IMR-90 (cell line): Measurements from ENCODE around the gene UBXN6. TPM values are rescaled to one million over a fixed set of nuclear protein-coding genes. Genes with fewer than 3 reads are reported as not detected.

ENCODE experiments used
- ATAC-seq: fragments of 200-7000 bp; cut with Tn5 transposase; 2 replicates; pipeline ENCODE4 v1.9.1; 2020; ENCODE audit warnings: low read depth, mild to moderate bottlenecking, moderate library complexity
- BruUV-seq: library from RNA; stranded (reverse); fragments of 400-500 nt; replicated peaks from 2 replicates; lab custom pipeline; 2021; lab: Mats Ljungman, UMichigan
- CTCF ChIA-PET: fragments of 300-600 bp; formaldehyde crosslinking; extraction: SDS; loops from one replicate; lab custom pipeline; 2021; ENCODE audit warnings: antibody characterized with exemption; lab: Yijun Ruan, JAX
- POLR2A ChIA-PET: fragments of 300-600 bp; sonication (Branson Sonifier 250); formaldehyde crosslinking; loops from one replicate; lab custom pipeline; 2022; ENCODE audit warnings: antibody characterized with exemption; ENCODE audit not compliant: unreplicated experiment; lab: Charles Lee
- DNase-seq: peaks from one replicate; pipeline ENCODE4 v3.0.0; 2013
- H2AFZ ChIP-seq: replicated peaks from 2 replicates; pipeline ENCODE3; 2013; ENCODE audit warnings: low read length, mild to moderate bottlenecking; ENCODE audit not compliant: poor library complexity
- H2AK5ac ChIP-seq: 2 replicates; pipeline ENCODE4 v1.6.1; 2013; ENCODE audit warnings: low read depth, low read length, inconsistent platforms
- H2AK9ac ChIP-seq: replicated peaks from 2 replicates; pipeline ENCODE3; 2013; ENCODE audit warnings: mild to moderate bottlenecking, low read depth, low read length, moderate library complexity; ENCODE audit not compliant: poor library complexity
- H2BK120ac ChIP-seq: 2 replicates; pipeline ENCODE4 v1.6.1; 2013; ENCODE audit warnings: low read depth, low read length, inconsistent platforms
- H2BK15ac ChIP-seq: 3 replicates; pipeline ENCODE4 v1.6.1; 2013; ENCODE audit warnings: low read depth, low read length, inconsistent platforms
- H2BK20ac ChIP-seq: 2 replicates; pipeline ENCODE4 v1.6.1; 2013; ENCODE audit warnings: low read depth, mild to moderate bottlenecking, inconsistent platforms, low read length, moderate library complexity
- H2BK5ac ChIP-seq: 2 replicates; pipeline ENCODE4 v1.6.1; 2013; ENCODE audit warnings: mild to moderate bottlenecking, low read depth, low read length, inconsistent platforms; ENCODE audit not compliant: poor library complexity, severe bottlenecking
- H3K14ac ChIP-seq: replicated peaks from 2 replicates; pipeline ENCODE4 v1.6.1; 2013; ENCODE audit warnings: low read depth, low read length, inconsistent platforms
- H3K18ac ChIP-seq: 2 replicates; pipeline ENCODE4 v1.6.1; 2013; ENCODE audit warnings: low read depth, low read length, control low read depth
- H3K23ac ChIP-seq: 2 replicates; pipeline ENCODE4 v1.6.1; 2013; ENCODE audit warnings: low read depth, low read length, inconsistent platforms
- H3K27ac ChIP-seq: 2 replicates; pipeline ENCODE4 v1.5.1; 2013; ENCODE audit warnings: mild to moderate bottlenecking, control low read depth, low read length; ENCODE audit not compliant: insufficient read depth
- H3K27me3 ChIP-seq: 2 replicates; pipeline ENCODE4 v1.6.1; 2013; ENCODE audit warnings: low read length; ENCODE audit not compliant: control insufficient read depth, insufficient read depth
- H3K36me3 ChIP-seq: 2 replicates; pipeline ENCODE4 v1.6.1; 2013; ENCODE audit warnings: low read length, mixed read lengths; ENCODE audit not compliant: control insufficient read depth, insufficient read depth
- H3K4ac ChIP-seq: 2 replicates; pipeline ENCODE4 v1.6.1; 2013; ENCODE audit warnings: low read depth, low read length, inconsistent platforms
- H3K4me1 ChIP-seq: 2 replicates; pipeline ENCODE4 v1.6.1; 2013; ENCODE audit warnings: low read length, mixed read lengths; ENCODE audit not compliant: control insufficient read depth, insufficient read depth
- H3K4me2 ChIP-seq: 2 replicates; pipeline ENCODE4 v1.6.1; 2013; ENCODE audit warnings: low read depth, mild to moderate bottlenecking, control low read depth, low read length, moderate library complexity
- H3K4me3 ChIP-seq: 2 replicates; pipeline ENCODE4 v1.5.1; 2013; ENCODE audit warnings: low read depth, mild to moderate bottlenecking, control low read depth, low read length, moderate library complexity; ENCODE audit not compliant: insufficient read depth
- H3K56ac ChIP-seq: 2 replicates; pipeline ENCODE4 v1.6.1; 2013; ENCODE audit warnings: low read length, inconsistent platforms; ENCODE audit not compliant: insufficient read depth; ENCODE audit errors: extremely low read depth
- H3K79me1 ChIP-seq, 2 experiments: 2 replicates each; pipeline ENCODE4 v1.6.1; 2013; ENCODE audit warnings: low read length in 2 of 2, inconsistent platforms in 1 of 2, low read depth in 1 of 2
- H3K9ac ChIP-seq: 2 replicates; pipeline ENCODE4 v1.6.1; 2013; ENCODE audit warnings: low read depth, low read length, control low read depth
- H3K9me1 ChIP-seq: 2 replicates; pipeline ENCODE4 v1.6.1; 2013; ENCODE audit warnings: low read length, inconsistent platforms; ENCODE audit not compliant: insufficient read depth
- H3K9me3 ChIP-seq: 2 replicates; pipeline ENCODE4 v1.6.1; 2013; ENCODE audit warnings: low read length; ENCODE audit not compliant: control insufficient read depth, insufficient read depth
- H4K20me1 ChIP-seq: 2 replicates; pipeline ENCODE4 v1.6.1; 2013; ENCODE audit warnings: low read length, inconsistent platforms; ENCODE audit not compliant: insufficient read depth
- H4K5ac ChIP-seq: 2 replicates; pipeline ENCODE4 v1.6.1; 2013; ENCODE audit warnings: mild to moderate bottlenecking, low read depth, low read length, control low read depth
- H4K8ac ChIP-seq, 2 experiments: 2 replicates each; pipeline ENCODE4 v1.6.1; 2013; ENCODE audit warnings: low read depth in 2 of 2, low read length in 2 of 2, control low read depth in 1 of 2, inconsistent platforms in 1 of 2
- H4K91ac ChIP-seq: 2 replicates; pipeline ENCODE4 v1.6.1; 2013; ENCODE audit warnings: low read depth, low read length, inconsistent platforms; ENCODE audit not compliant: insufficient read depth
- BHLHE40 ChIP-seq: fragments of 150-350 bp; IDR thresholded peaks from 2 replicates; pipeline ENCODE4 v1.6.1; 2016; ENCODE audit warnings: mild to moderate bottlenecking, low read depth, low read length
- CEBPB ChIP-seq: IDR thresholded peaks from 2 replicates; pipeline ENCODE4 v1.6.1; 2012; ENCODE audit warnings: low read depth, low read length, improper control_type of control experiment
- CHD1 ChIP-seq: IDR thresholded peaks from 2 replicates; pipeline ENCODE4 v1.6.1; 2012; ENCODE audit warnings: low read depth, low read length, improper control_type of control experiment
- FOS ChIP-seq: fragments of 150-350 bp; IDR thresholded peaks from 2 replicates; pipeline ENCODE4 v1.6.1; 2016; ENCODE audit warnings: low read depth, low read length
- MAFK ChIP-seq: IDR thresholded peaks from 2 replicates; pipeline ENCODE4 v1.6.1; 2012; ENCODE audit warnings: low read depth, low read length, improper control_type of control experiment
- MAZ ChIP-seq: IDR thresholded peaks from 2 replicates; pipeline ENCODE4 v1.6.1; 2012; ENCODE audit warnings: low read depth, mild to moderate bottlenecking, low read length, improper control_type of control experiment, moderate library complexity, borderline replicate concordance
- MXI1 ChIP-seq: IDR thresholded peaks from 2 replicates; pipeline ENCODE4 v1.6.1; 2012; ENCODE audit warnings: low read depth, mild to moderate bottlenecking, low read length, moderate library complexity, borderline replicate concordance
- NFE2L2 ChIP-seq: fragments of 150-350 bp; IDR thresholded peaks from 2 replicates; pipeline ENCODE4 v1.6.1; 2016; ENCODE audit warnings: low read depth, mild to moderate bottlenecking, low read length
- RAD21 ChIP-seq: IDR thresholded peaks from 2 replicates; pipeline ENCODE4 v1.6.1; 2012; ENCODE audit warnings: low read length, improper control_type of control experiment
- RCOR1 ChIP-seq: IDR thresholded peaks from 2 replicates; pipeline ENCODE4 v1.6.1; 2012; ENCODE audit warnings: mild to moderate bottlenecking, low read length, improper control_type of control experiment; ENCODE audit not compliant: insufficient replicate concordance
- RFX5 ChIP-seq: IDR thresholded peaks from 2 replicates; pipeline ENCODE4 v1.8.0; 2012; ENCODE audit warnings: low read depth, mild to moderate bottlenecking, low read length, moderate library complexity
- SMC3 ChIP-seq: fragments of 150-350 bp; IDR thresholded peaks from 2 replicates; pipeline ENCODE4 v1.6.1; 2016; ENCODE audit warnings: low read depth, mild to moderate bottlenecking, antibody characterized with exemption, low read length, moderate library complexity
- USF2 ChIP-seq: fragments of 150-350 bp; IDR thresholded peaks from 2 replicates; pipeline ENCODE4 v1.6.1; 2017; ENCODE audit warnings: mild to moderate bottlenecking, antibody characterized with exemption, low read length, low read depth
- WGBS, 2 experiments: methylation state at CpG; one replicate each; pipeline versions ENCODE4 v1.1.5 to v1.1.7; 2013; ENCODE audit warnings: missing lambda C conversion rate in 2 of 2; ENCODE audit not compliant: insufficient read length in 1 of 2; ENCODE audit errors: extremely low coverage in 2 of 2; 5-methylcytosine and 5-hydroxymethylcytosine counted together
- dilution Hi-C: fragments of 300-500 bp; cut with HindIII; formaldehyde crosslinking; loops from one replicate; pipeline ENCODE4 v1.14.3; 2018; ENCODE audit warnings: low sequenced_read_pairs; ENCODE audit not compliant: unreplicated experiment
- in situ Hi-C: fragments of 300-500 bp; cut with MboI; formaldehyde crosslinking; loops from 3 replicates; pipeline ENCODE4 v1.14.3; 2019; ENCODE audit warnings: low sequenced_read_pairs, inconsistent platforms, mixed read lengths
- intact Hi-C: fragments of 100-400 bp; cut with micrococcal nuclease; formaldehyde crosslinking; loops from 2 replicates; pipeline ENCODE4 v1.10.0; 2022
- polyA plus RNA-seq, 3 experiments: library from polyadenylated mRNA; depleted of rRNA; stranded (reverse); fragments of >200 nt; gene quantifications; 2 replicates each; pipeline ENCODE4 v1.2.3, GENCODE V29; 2012; ENCODE audit warnings: low replicate concordance in 1 of 3
- total RNA-seq: library from RNA; depleted of rRNA; stranded (reverse); fragments of >200 nt; gene quantifications from 2 replicates; pipeline ENCODE4 v1.2.3, GENCODE V29; 2012

The UBXN6 gene
- total and polyA plus RNA-seq, 2 of the 4 experiments (the other 2 are of a cell fraction) = 84.2 to 86.5 TPM

GRCh38 chr19:4448147-4448985 lies 9.2 kb downstream of the UBXN6 start (continued):
- TF ChIP-seq MAFK = no peak

GRCh38 chr19:4447327-4448146 lies 10.1 kb downstream of the UBXN6 start:
- Histone ChIP-seq H3K14ac (no peak overlapping the region), H2AK9ac (peak overlapping the region; percentile 13), H4K20me1 (peaks cover 10% of the 10 kb centered on the region; the same call in 1 of the 2 replicates), H3K56ac (no peak overlapping the region), H3K4me3 (no peak overlapping the region), H3K4me1 (no peaks in the 10 kb centered on the region; the same call in 1 of the 2 replicates), H2BK5ac (no peak overlapping the region), H3K27me3 (no peaks in the 10 kb centered on the region), H2AFZ (no peak overlapping the region), H3K27ac (no peak overlapping the region), H3K4ac (no peak overlapping the region), H2BK20ac (no peak overlapping the region), H2BK120ac (no peak overlapping the region), H3K18ac (no peak overlapping the region), H3K4me2 (no peak overlapping the region), H4K5ac (no peak overlapping the region), H2AK5ac (no peak overlapping the region), H4K91ac (no peak overlapping the region), H3K9ac (no peak overlapping the region), H3K9me1 (no peaks in the 10 kb centered on the region), H3K79me1 (peaks cover 0 to 34% of the 10 kb centered on the region in 2 experiments; a peak in 3 of 4 replicates), H4K8ac (no peak overlapping the region), H2BK15ac (no peak overlapping the region), H3K23ac (no peak overlapping the region), H3K36me3 (peaks cover 68% of the 10 kb centered on the region), H3K9me3 (no peaks in the 10 kb centered on the region)
- BruUV-seq = no TSS peak
- in situ Hi-C loops (no loop called here), intact Hi-C loops (no loop called here), dilution Hi-C loops (no loop called here)
- ATAC-seq (no peak), DNase-seq (no peak)
- POLR2A ChIA-PET = no interaction called here
- CTCF ChIA-PET = no interaction called here
- 96% methylated on average over 4 of the region's 28 CpGs; no CpG with 5 or more reads in 1 of the 2 experiments for WGBS, 2 experiments
- TF ChIP-seq CEBPB (no peak), NFE2L2 (no peak), USF2 (no peak), RFX5 (no peak), RCOR1 (no peak), SMC3 (no peak), BHLHE40 (no peak), MAZ (no peak), CHD1 (no peak), MAFK (no peak), RAD21 (no peak), MXI1 (no peak), FOS (no peak)
